ENCODE measurements around the gene PDIA5.
A peak's percentile ranks its signal among the peaks of the same experiment; 100 is the strongest.

The PDIA5 gene

DNA sequence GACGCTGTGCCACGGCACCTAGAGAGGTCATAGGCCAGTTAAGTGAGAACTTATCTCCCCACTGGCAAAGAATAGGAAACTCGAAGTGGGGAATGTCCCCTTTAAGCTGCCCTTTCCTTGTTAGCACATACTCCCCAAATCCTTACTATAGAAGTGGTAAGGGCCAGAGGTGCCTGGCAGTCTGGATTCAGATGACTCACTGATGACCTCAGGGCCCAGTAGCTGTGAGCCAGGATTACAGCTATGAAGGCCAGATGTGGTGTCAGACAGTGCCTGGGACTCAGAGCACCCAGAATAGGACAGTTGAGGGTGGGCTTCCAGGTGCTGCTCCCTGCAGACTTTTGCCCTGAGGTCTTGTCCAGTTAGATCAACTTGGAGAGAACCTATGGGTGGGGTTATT, 37.7 kb downstream of the PDIA5 start:
- Histone ChIP-seq H4K20me1 (ENCODE audit: insufficient read depth, low read length) (no peaks in the 10 kb centered on the region), H3K9me3 (ENCODE audit: low read length) (no peaks in the 10 kb centered on the region), H3F3A (ENCODE audit: insufficient read depth, low read length) (no peaks in the 10 kb centered on the region), H3K79me2 (ENCODE audit: insufficient read depth, low read length) (no peaks in the 10 kb centered on the region), H3K36me3 (ENCODE audit: insufficient read depth, low read length) (peaks cover 16% of the 10 kb centered on the region; the same call in 1 of the 2 replicates), H3K4me1 (ENCODE audit: insufficient read depth, low read length, severe bottlenecking) (peaks cover 20% of the 10 kb centered on the region), H3K9me2 (ENCODE audit: low read depth, low read length) (no peaks in the 10 kb centered on the region), H3K27ac (ENCODE audit: low read depth, low read length, poor library complexity, severe bottlenecking) (no peak overlapping the region), H3K27me3 (ENCODE audit: insufficient read depth, low read length) (no peaks in the 10 kb centered on the region), H3K4me2 (ENCODE audit: low read length) (no peak overlapping the region), H3K4me3 (ENCODE audit: low read depth, low read length, poor library complexity, severe bottlenecking) (no peak overlapping the region), H3K9ac (ENCODE audit: low read length) (no peak overlapping the region), H2AFZ (ENCODE audit: low read length) (no peak overlapping the region)
- TF ChIP-seq, protein P1, sequence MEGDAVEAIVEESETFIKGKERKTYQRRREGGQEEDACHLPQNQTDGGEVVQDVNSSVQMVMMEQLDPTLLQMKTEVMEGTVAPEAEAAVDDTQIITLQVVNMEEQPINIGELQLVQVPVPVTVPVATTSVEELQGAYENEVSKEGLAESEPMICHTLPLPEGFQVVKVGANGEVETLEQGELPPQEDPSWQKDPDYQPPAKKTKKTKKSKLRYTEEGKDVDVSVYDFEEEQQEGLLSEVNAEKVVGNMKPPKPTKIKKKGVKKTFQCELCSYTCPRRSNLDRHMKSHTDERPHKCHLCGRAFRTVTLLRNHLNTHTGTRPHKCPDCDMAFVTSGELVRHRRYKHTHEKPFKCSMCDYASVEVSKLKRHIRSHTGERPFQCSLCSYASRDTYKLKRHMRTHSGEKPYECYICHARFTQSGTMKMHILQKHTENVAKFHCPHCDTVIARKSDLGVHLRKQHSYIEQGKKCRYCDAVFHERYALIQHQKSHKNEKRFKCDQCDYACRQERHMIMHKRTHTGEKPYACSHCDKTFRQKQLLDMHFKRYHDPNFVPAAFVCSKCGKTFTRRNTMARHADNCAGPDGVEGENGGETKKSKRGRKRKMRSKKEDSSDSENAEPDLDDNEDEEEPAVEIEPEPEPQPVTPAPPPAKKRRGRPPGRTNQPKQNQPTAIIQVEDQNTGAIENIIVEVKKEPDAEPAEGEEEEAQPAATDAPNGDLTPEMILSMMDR (IDR thresholded peaks at IDR 0.05; ENCODE audit: low read length): no peak
- no peak for TF ChIP-seq EZH2 (IDR thresholded peaks at IDR 0.05; ENCODE audit: borderline replicate concordance, low read length)

DNA sequence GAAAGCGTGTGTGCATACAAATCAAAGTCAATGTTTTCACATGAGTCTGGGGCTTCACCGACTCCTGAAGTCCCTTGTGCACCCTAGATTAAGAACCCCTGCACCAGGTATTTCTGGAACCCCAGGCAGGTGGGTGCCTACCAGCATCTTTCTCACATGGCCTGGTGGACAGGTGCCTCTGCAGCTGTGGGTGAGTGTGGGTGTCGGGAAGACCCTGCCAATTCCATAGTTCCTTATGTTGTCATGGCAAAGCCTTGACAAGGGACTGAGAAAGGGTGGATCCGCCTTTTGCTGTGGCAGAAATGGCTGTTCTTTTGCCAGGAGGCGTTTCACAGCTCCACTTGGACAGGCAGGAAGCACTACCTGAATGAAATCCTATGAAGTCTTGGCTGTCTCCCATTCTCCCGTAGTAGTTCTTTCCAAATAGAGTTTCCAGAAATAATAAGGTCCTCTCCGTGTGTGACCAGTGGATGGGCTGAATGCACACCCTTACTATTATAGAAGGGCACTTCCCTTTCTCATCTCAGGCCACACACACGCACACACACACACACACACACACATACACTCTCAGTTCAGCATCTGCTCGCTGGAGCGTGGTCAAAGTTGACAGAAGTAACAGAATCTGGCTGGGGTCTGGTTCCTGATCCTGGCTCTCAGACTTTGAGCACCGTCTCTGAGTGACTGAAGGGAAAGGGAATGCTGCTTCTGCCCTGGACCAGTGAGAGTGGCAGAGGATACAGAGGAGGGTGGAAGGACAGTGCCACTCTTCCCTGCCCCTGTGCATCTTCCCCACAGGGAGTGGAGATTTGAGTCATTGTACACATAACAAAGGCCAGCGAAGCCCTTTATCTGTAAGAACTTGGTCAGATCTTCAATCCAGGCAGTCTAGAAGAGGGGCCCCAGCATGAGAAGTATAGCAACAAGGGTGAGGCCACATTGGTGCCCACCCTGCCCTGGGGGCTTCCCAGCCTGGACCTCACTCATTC, 38.7 kb downstream of the PDIA5 start:
- H2AFZ ChIP-seq (ENCODE audit: low read length): no peak overlapping the region
- H3K4me3 ChIP-seq (ENCODE audit: low read depth, low read length, poor library complexity, severe bottlenecking): no peak overlapping the region
- no peaks in the 10 kb centered on the region for H3K9me3 ChIP-seq (ENCODE audit: low read length)
- H3K27ac ChIP-seq (ENCODE audit: low read depth, low read length, poor library complexity, severe bottlenecking): peak overlapping the region; percentile 28
- peaks cover 16% of the 10 kb centered on the region; the same call in 1 of the 2 replicates for H3K36me3 ChIP-seq (ENCODE audit: insufficient read depth, low read length)
- no peaks in the 10 kb centered on the region for H3K27me3 ChIP-seq (ENCODE audit: insufficient read depth, low read length)
- no peaks in the 10 kb centered on the region for H3K79me2 ChIP-seq (ENCODE audit: insufficient read depth, low read length)
- no peak overlapping the region for H3K4me2 ChIP-seq (ENCODE audit: low read length)
- TF ChIP-seq, protein P1 (IDR thresholded peaks at IDR 0.05; ENCODE audit: low read length): no peak
- TF ChIP-seq EZH2 (IDR thresholded peaks at IDR 0.05; ENCODE audit: borderline replicate concordance, low read length): no peak
- no peak overlapping the region for H3K9ac ChIP-seq (ENCODE audit: low read length)
- H3F3A ChIP-seq (ENCODE audit: insufficient read depth, low read length): no peaks in the 10 kb centered on the region
- H3K4me1 ChIP-seq (ENCODE audit: insufficient read depth, low read length, severe bottlenecking): peaks cover 29% of the 10 kb centered on the region
- no peaks in the 10 kb centered on the region for H4K20me1 ChIP-seq (ENCODE audit: insufficient read depth, low read length)
- no peaks in the 10 kb centered on the region for H3K9me2 ChIP-seq (ENCODE audit: low read depth, low read length)

DNA sequence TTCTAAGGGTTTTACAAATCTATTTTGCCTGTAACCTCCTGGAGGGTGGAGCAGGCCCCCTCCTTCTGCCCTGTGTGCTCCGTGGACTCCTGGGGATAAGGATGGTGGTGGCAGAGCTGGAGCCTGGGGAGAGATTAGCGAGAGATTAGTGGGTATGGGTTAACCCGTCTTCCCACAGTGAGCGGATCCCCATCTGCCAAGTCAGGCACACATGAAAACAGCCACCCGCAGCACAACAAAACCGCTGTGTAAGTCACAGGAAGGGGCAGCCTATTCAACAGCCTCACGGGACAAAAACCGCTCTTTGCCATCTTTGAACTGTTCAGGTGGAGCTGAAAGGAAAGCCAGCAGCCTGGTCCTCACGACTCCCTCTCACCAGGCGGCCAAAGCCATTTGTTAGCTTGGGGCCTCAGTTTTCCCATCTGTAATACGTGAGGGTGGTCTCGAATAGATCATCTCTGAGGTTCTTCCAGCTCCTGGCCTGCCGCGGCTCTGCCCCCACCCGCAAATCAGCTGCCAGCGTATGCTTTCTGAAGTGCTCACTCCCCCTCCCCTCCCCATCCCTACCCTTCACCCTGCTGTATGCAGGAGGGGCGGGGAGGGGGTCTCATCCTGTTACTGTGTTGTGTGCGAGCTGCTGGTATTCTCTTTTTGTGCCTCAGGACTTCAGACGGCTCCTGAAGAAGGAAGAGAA, 43.6 kb downstream of the PDIA5 start:
- no peaks in the 10 kb centered on the region for H3K27me3 ChIP-seq (ENCODE audit: insufficient read depth, low read length)
- H3K4me2 ChIP-seq (ENCODE audit: low read length): peak overlapping the region; percentile 56
- TF ChIP-seq, protein P1 (IDR thresholded peaks at IDR 0.05; ENCODE audit: low read length): no peak
- no peak for TF ChIP-seq EZH2 (IDR thresholded peaks at IDR 0.05; ENCODE audit: borderline replicate concordance, low read length)
- peak overlapping the region; percentile 86 for H3K27ac ChIP-seq (ENCODE audit: low read depth, low read length, poor library complexity, severe bottlenecking)
- H2AFZ ChIP-seq (ENCODE audit: low read length): no peak overlapping the region
- H3K9ac ChIP-seq (ENCODE audit: low read length): peak overlapping the region; percentile 43; the same call in 1 of the 2 replicates
- no peaks in the 10 kb centered on the region for H3F3A ChIP-seq (ENCODE audit: insufficient read depth, low read length)
- H3K9me3 ChIP-seq (ENCODE audit: low read length): no peaks in the 10 kb centered on the region
- peaks cover 35% of the 10 kb centered on the region for H3K4me1 ChIP-seq (ENCODE audit: insufficient read depth, low read length, severe bottlenecking)
- no peaks in the 10 kb centered on the region for H3K9me2 ChIP-seq (ENCODE audit: low read depth, low read length)
- peak overlapping the region; percentile 38 for H3K4me3 ChIP-seq (ENCODE audit: low read depth, low read length, poor library complexity, severe bottlenecking)
- no peaks in the 10 kb centered on the region for H3K79me2 ChIP-seq (ENCODE audit: insufficient read depth, low read length)
- H4K20me1 ChIP-seq (ENCODE audit: insufficient read depth, low read length): no peaks in the 10 kb centered on the region
- H3K36me3 ChIP-seq (ENCODE audit: insufficient read depth, low read length): peaks cover 3% of the 10 kb centered on the region; the same call in 1 of the 2 replicates
